H1 (cell line): ENCODE data around the gene FAM83C. TPM values are rescaled to one million over a fixed set of nuclear protein-coding genes. Genes with fewer than 3 reads are reported as not detected.

Experiments used
- CTCF ChIA-PET: fragments of 300-600 bp; sonication (Branson Sonifier 250); formaldehyde crosslinking; loops from one replicate; lab custom pipeline; 2021; ENCODE audit not compliant: partially characterized antibody; lab: Charles Lee
- POLR2A ChIA-PET: fragments of 300-600 bp; sonication (Branson Sonifier 250); formaldehyde crosslinking; loops from one replicate; lab custom pipeline; 2021; ENCODE audit warnings: inconsistent platforms; ENCODE audit not compliant: partially characterized antibody; lab: Charles Lee
- DNase-seq, 2 experiments: peaks; one replicate each; pipeline versions ENCODE4 v3.0.0 to v3.0.0-alpha.2; 2010 to 2022; ENCODE audit warnings: low spot score in 2 of 2, low read depth in 1 of 2, mixed read lengths in 1 of 2
- FAIRE-seq: peaks from 2 replicates; lab custom pipeline; 2011; peaks lifted over from hg19 to GRCh38; lab: Jason Lieb, UNC
- H2AFZ ChIP-seq: 2 replicates; pipeline ENCODE4 v1.8.1; 2012; ENCODE audit warnings: low read length, inconsistent platforms
- H2AK5ac ChIP-seq: 2 replicates; pipeline ENCODE4 v1.6.1; 2013; ENCODE audit warnings: low read depth, low read length
- H2BK120ac ChIP-seq: replicated peaks from 2 replicates; pipeline ENCODE3; 2013; ENCODE audit warnings: low read depth, low read length, inconsistent platforms
- H2BK12ac ChIP-seq: 2 replicates; pipeline ENCODE4 v1.6.1; 2013; ENCODE audit warnings: low read depth, low read length
- H2BK15ac ChIP-seq: 2 replicates; pipeline ENCODE4 v1.6.1; 2013; ENCODE audit warnings: low read length
- H2BK20ac ChIP-seq: 2 replicates; pipeline ENCODE4 v1.6.1; 2013; ENCODE audit warnings: low read length
- H2BK5ac ChIP-seq: 2 replicates; pipeline ENCODE4 v1.6.1; 2013; ENCODE audit warnings: low read depth, low read length
- H3K14ac ChIP-seq: 2 replicates; pipeline ENCODE4 v1.6.1; 2013; ENCODE audit warnings: inconsistent platforms; ENCODE audit not compliant: insufficient read length
- H3K18ac ChIP-seq: 2 replicates; pipeline ENCODE4 v1.6.1; 2013; ENCODE audit warnings: low read length; ENCODE audit errors: extremely low read depth
- H3K23ac ChIP-seq: 2 replicates; pipeline ENCODE4 v1.6.1; 2013; ENCODE audit warnings: inconsistent platforms; ENCODE audit not compliant: insufficient read length
- H3K23me2 ChIP-seq: 2 replicates; pipeline ENCODE4 v1.6.1; 2013; ENCODE audit warnings: low read depth, low read length
- H3K27ac ChIP-seq: 2 replicates; pipeline ENCODE4 v1.6.1; 2011; ENCODE audit warnings: low read depth, low read length, inconsistent platforms
- H3K27me3 ChIP-seq, 4 experiments: replicated peaks in 1 of 4; 1 replicate in 1 of 4; 2 replicates in 3 of 4; pipeline versions ENCODE4 v1.6.1 to v1.8.1; 2011 to 2013; ENCODE audit warnings: low read length in 3 of 4, mild to moderate bottlenecking in 3 of 4, inconsistent platforms in 2 of 4, mixed read lengths in 2 of 4, moderate library complexity in 1 of 4; ENCODE audit not compliant: control insufficient read depth in 3 of 4, insufficient read depth in 3 of 4; ENCODE audit errors: extremely low read depth in 1 of 4
- H3K36me3 ChIP-seq, 4 experiments: 2 replicates each; pipeline versions ENCODE4 v1.6.1 to v1.8.1; 2011 to 2013; ENCODE audit warnings: mild to moderate bottlenecking in 4 of 4, low read length in 3 of 4, moderate library complexity in 2 of 4, control low read depth in 1 of 4, inconsistent platforms in 1 of 4; ENCODE audit not compliant: insufficient read depth in 4 of 4, control insufficient read depth in 2 of 4
- H3K4ac ChIP-seq: replicated peaks from 2 replicates; pipeline ENCODE3; 2013; ENCODE audit warnings: low read length, low read depth, mixed read lengths, inconsistent platforms; ENCODE audit not compliant: insufficient read length
- H3K4me1 ChIP-seq, 4 experiments: replicated peaks in 1 of 4; 1 replicate in 1 of 4; 2 replicates in 3 of 4; pipeline versions ENCODE4 v1.6.1 to v1.8.1; 2011 to 2013; ENCODE audit warnings: low read length in 3 of 4, inconsistent platforms in 2 of 4, mixed read lengths in 1 of 4; ENCODE audit not compliant: insufficient read depth in 4 of 4, control insufficient read depth in 3 of 4
- H3K4me2 ChIP-seq, 2 experiments: 2 replicates each; pipeline versions ENCODE4 v1.6.1 to v1.8.1; 2011 to 2013; ENCODE audit warnings: low read depth in 2 of 2, low read length in 2 of 2, control low read depth in 1 of 2, inconsistent platforms in 1 of 2, mild to moderate bottlenecking in 1 of 2; ENCODE audit not compliant: insufficient read depth in 1 of 2
- H3K4me3 ChIP-seq, 4 experiments: fragments of 200-600, 300-600 bp in 1 of 4; sonication (generic), shearing (Covaris generic), sonication (Bioruptor Twin) in 1 of 4; 2 replicates each; pipeline versions ENCODE4 v1.5.1 to v1.8.1; 2011 to 2016; ENCODE audit warnings: low read length in 4 of 4, low read depth in 3 of 4, control low read depth in 2 of 4, inconsistent platforms in 2 of 4, mild to moderate bottlenecking in 2 of 4, mixed read lengths in 1 of 4, moderate library complexity in 1 of 4; ENCODE audit not compliant: insufficient read depth in 2 of 4; ENCODE audit errors: extremely low read depth in 1 of 4
- H3K56ac ChIP-seq: replicated peaks from 2 replicates; pipeline ENCODE3; 2013; ENCODE audit warnings: low read depth, mild to moderate bottlenecking, mixed read lengths, low read length, inconsistent platforms; ENCODE audit not compliant: insufficient read length
- H3K79me1 ChIP-seq: 2 replicates; pipeline ENCODE4 v1.6.1; 2013; ENCODE audit warnings: low read depth, low read length, control low read depth
- H3K79me2 ChIP-seq, 2 experiments: 2 replicates each; pipeline versions ENCODE4 v1.6.1 to v1.8.1; 2012 to 2013; ENCODE audit warnings: low read length in 2 of 2, mild to moderate bottlenecking in 2 of 2, inconsistent platforms in 1 of 2; ENCODE audit not compliant: insufficient read depth in 2 of 2, control insufficient read depth in 1 of 2
- H3K9ac ChIP-seq, 4 experiments: replicated peaks in 1 of 4; 1 replicate in 1 of 4; 2 replicates in 3 of 4; pipeline versions ENCODE4 v1.6.1 to v1.8.1; 2011 to 2013; ENCODE audit warnings: low read depth in 3 of 4, low read length in 3 of 4, control low read depth in 2 of 4, mild to moderate bottlenecking in 2 of 4, moderate library complexity in 2 of 4, inconsistent platforms in 1 of 4; ENCODE audit errors: extremely low read depth in 1 of 4
- H3K9me3 ChIP-seq, 2 experiments: 2 replicates each; pipeline versions ENCODE4 v1.6.1 to v1.8.1; 2012 to 2013; ENCODE audit warnings: mild to moderate bottlenecking in 2 of 2, moderate library complexity in 2 of 2, control low read depth in 1 of 2, inconsistent platforms in 1 of 2, low read depth in 1 of 2, low read length in 1 of 2, mixed read lengths in 1 of 2; ENCODE audit not compliant: insufficient read depth in 2 of 2
- H4K20me1 ChIP-seq, 2 experiments: replicated peaks in 1 of 2; 2 replicates each; pipeline versions ENCODE3 to v1.8.1; 2011 to 2013; ENCODE audit warnings: inconsistent platforms in 2 of 2, low read length in 2 of 2, mild to moderate bottlenecking in 1 of 2; ENCODE audit not compliant: insufficient read depth in 2 of 2, control insufficient read depth in 1 of 2
- H4K5ac ChIP-seq: 2 replicates; pipeline ENCODE4 v1.6.1; 2013; ENCODE audit warnings: low read length, low read depth, mixed read lengths, inconsistent platforms; ENCODE audit not compliant: insufficient read length
- H4K8ac ChIP-seq: 2 replicates; pipeline ENCODE4 v1.8.0; 2013; ENCODE audit warnings: mild to moderate bottlenecking, moderate library complexity, low read length, inconsistent platforms; ENCODE audit not compliant: insufficient read depth; ENCODE audit errors: extremely low read depth
- H4K91ac ChIP-seq: replicated peaks from 2 replicates; pipeline ENCODE3; 2013; ENCODE audit warnings: low read length, mixed read lengths, inconsistent platforms; ENCODE audit not compliant: insufficient read length
- MAFK ChIP-seq: IDR thresholded peaks from 2 replicates; pipeline ENCODE4 v1.6.1; 2012; ENCODE audit warnings: low read depth, mild to moderate bottlenecking, improper control_type of control experiment, low read length
- PHF8 ChIP-seq: fragments of 200-600 bp; sonication (generic); conservative IDR thresholded peaks from 2 replicates; pipeline ENCODE4 v1.7.1; 2012; ENCODE audit warnings: low read depth, mild to moderate bottlenecking, inconsistent platforms, low read length, moderate library complexity
- RFX5 ChIP-seq: IDR thresholded peaks from 2 replicates; pipeline ENCODE4 v1.6.1; 2011; ENCODE audit warnings: low read depth, low read length, improper control_type of control experiment, borderline replicate concordance
- RXRA ChIP-seq: IDR thresholded peaks from 2 replicates; pipeline ENCODE4 v1.6.1; 2011; ENCODE audit warnings: low read depth, mild to moderate bottlenecking, low read length, moderate library complexity; ENCODE audit not compliant: insufficient read depth
- SP4 ChIP-seq: IDR thresholded peaks from 2 replicates; pipeline ENCODE4 v1.6.1; 2012; ENCODE audit warnings: low read length, inconsistent platforms
- TAF7 ChIP-seq: optimal IDR thresholded peaks from 2 replicates; pipeline ENCODE3; 2011; ENCODE audit warnings: low read depth, mild to moderate bottlenecking, inconsistent platforms, low read length, moderate library complexity, borderline replicate concordance
- WGBS, 2 experiments: shearing (Covaris generic) in 1 of 2; methylation state at CpG; one replicate each; pipeline versions ENCODE4 v1.1.6 to v1.1.7; 2013 to 2015; ENCODE audit warnings: low lambda C conversion rate in 2 of 2, mixed read lengths in 2 of 2, inconsistent platforms in 1 of 2, low coverage in 1 of 2, missing lambda C conversion rate in 1 of 2; ENCODE audit not compliant: insufficient replicate concordance in 2 of 2, insufficient coverage in 1 of 2, insufficient read length in 1 of 2; ENCODE audit errors: extremely low coverage in 1 of 2, missing lambda C conversion rate in 1 of 2; 5-methylcytosine and 5-hydroxymethylcytosine counted together
- polyA plus RNA-seq, 7 experiments: library from polyadenylated mRNA; depleted of rRNA in 3 of 7; stranded (reverse) in 5 of 7; unstranded in 2 of 7; fragments of >200 nt in 5 of 7; fragments of 200-250 nt in 2 of 7; gene quantifications; 1 replicate in 5 of 7; 2 replicates in 1 of 7; 4 replicates in 1 of 7; pipeline versions ENCODE4 v1.2.1 to v1.2.3, GENCODE V29; 2011 to 2013; ENCODE audit warnings: missing spikeins in 2 of 7, mixed read lengths in 2 of 7
- total RNA-seq: library from RNA; stranded (reverse); fragmentation: NEBNext Ultra II Directional; extraction: Animal tissue kit (Norgen Biotek cat#: 25700); gene quantifications from 2 replicates; pipeline ENCODE4 v1.2.1, GENCODE V29; 2021

FAM83C gene
- total and polyA plus RNA-seq, 2 of the 8 experiments (the other 6 are each of a cell fraction or from before 2014, with no cell fraction given): not detected

- CTCF ChIA-PET: interaction anchor here (1.0 to 7.3 kb wide), 5 partner anchors 11 to 113 kb away, joined by 3 to 106 read pairs (median 4); no protein-coding TSS in a partner anchor
- WGBS, 2 experiments: 83% methylated on average over 5 of the region's 5 CpGs; no CpG with 5 or more reads in 1 of the 2 experiments
- Histone ChIP-seq H4K20me1 (peaks cover 1% of the 10 kb centered on the region in 2 experiments), H3K4me3 (no peak overlapping the region), H3K4me1 (peaks cover 3 to 9% (median 3%) of the 10 kb centered on the region in 4 experiments; a peak in 6 of 7 replicates), H3K79me2 (no peaks in the 10 kb centered on the region), H3K4ac (no peak overlapping the region), H4K8ac (no peak overlapping the region), H3K18ac (no peak overlapping the region), H2BK120ac (no peak overlapping the region), H2BK5ac (no peak overlapping the region), H3K9ac (no peak overlapping the region), H3K27me3 (no peaks in the 10 kb centered on the region; a peak in 2 of 7 replicates), H4K5ac (no peak overlapping the region), H2BK20ac (no peak overlapping the region), H4K91ac (no peak overlapping the region), H2AFZ (no peak overlapping the region), H3K23ac (no peak overlapping the region), H3K36me3 (peaks cover 0 to 2% (median 0%) of the 10 kb centered on the region in 4 experiments; a peak in 1 of 8 replicates), H3K56ac (no peak overlapping the region), H2BK12ac (no peak overlapping the region), H2BK15ac (no peak overlapping the region), H2AK5ac (no peak overlapping the region), H3K23me2 (no peaks in the 10 kb centered on the region), H3K79me1 (no peaks in the 10 kb centered on the region; the same call in 1 of the 2 replicates), H3K4me2 (no peak overlapping the region), H3K14ac (no peak overlapping the region), H3K27ac (no peak overlapping the region), H3K9me3 (no peaks in the 10 kb centered on the region)
- POLR2A ChIA-PET: no interaction called here
- FAIRE-seq (no peak), DNase-seq (no peak)
- TF ChIP-seq SP4: no peak
- TF ChIP-seq MAFK: no peak
- no peak for TF ChIP-seq RFX5
- TF ChIP-seq TAF7: no peak
- no peak for TF ChIP-seq PHF8
- no peak for TF ChIP-seq RXRA
Observed at GRCh38 chr20:35319192-35319870, 27.1 kb upstream of the FAM83C start.
